Esophagus muscularis mucosa (tissue), 4 donors: ENCODE measurements around the gene CYLD.

Source experiments
- CTCF ChIP-seq, 3 experiments: fragments of 200-600 bp in 2 of 3; fragments of 450-650 bp in 1 of 3; sonication (generic) in 2 of 3; IDR thresholded peaks; one replicate each; pipeline ENCODE4 v1.5.1; 2017 to 2019; ENCODE audit warnings: antibody characterized with exemption in 3 of 3, mild to moderate bottlenecking in 2 of 3, moderate library complexity in 1 of 3
- EP300 ChIP-seq: sonication (generic); formaldehyde crosslinking; IDR thresholded peaks from one replicate; pipeline ENCODE4 v1.6.1; 2017; ENCODE audit warnings: antibody characterized with exemption
- POLR2AphosphoS5 ChIP-seq, 2 donors: sonication (generic); formaldehyde crosslinking; IDR thresholded peaks; one replicate each; pipeline ENCODE4 v1.6.1; 2017; ENCODE audit warnings: antibody characterized with exemption in 2 of 2

DNA sequence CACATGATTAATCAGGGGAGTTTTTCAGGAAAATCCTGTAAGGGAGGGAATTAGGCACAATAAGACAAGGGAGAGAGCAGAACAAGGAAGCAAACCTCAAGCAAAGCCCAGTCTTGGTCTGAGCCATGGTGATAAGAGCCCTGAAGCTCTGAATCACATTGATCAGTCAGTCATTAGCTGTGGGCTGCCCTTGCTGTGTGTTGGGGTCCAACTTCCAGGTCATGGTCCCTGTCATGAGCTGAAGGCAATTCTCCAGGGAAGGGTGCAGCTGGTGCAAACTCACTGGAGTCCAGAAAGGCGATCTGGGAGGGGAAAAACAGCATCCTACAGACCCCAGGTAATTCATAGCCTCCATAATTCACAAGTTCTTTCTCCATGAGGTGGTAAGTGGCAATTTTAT lies 89.9 kb downstream of the CYLD start:
- TF ChIP-seq POLR2AphosphoS5 (IDR thresholded peaks at IDR 0.05) (no peak), CTCF (IDR thresholded peaks at IDR 0.05) (no peak), EP300 (no peak)
